GM18870 (cell line): Measurements from ENCODE around the gene HMGB1.
"Not testable (repeated sequence)": the region's sequence is repeated elsewhere in the genome, so short reads cannot be mapped to it uniquely, and the experiment has no call there.

Source experiments
- ATAC-seq: cut with Tn5 transposase; IDR thresholded peaks from one replicate; pipeline ENCODE4 v1.9.1; 2021; ENCODE audit warnings: moderate library complexity; ENCODE audit not compliant: unreplicated experiment

HMGB1 gene

DNA sequence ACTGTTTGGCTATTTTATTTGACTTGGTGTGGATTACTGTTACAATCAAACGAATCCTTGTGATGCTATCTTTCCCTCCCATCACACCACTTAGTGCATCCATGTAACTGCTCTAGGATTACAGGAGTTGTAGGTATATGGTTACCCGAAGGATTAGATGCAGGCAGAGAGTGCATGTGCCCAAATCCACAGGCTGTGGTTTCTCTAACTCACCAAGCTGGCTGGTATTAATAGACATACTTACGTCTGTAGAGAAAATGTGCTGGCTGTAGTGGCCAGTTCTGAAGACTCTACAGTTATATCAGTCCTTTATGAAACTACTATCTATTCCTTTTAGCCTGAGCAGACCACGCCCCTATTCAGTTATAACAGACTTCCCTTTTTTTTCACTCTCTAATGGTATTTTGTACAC, 1.1 kb upstream of the HMGB1 start:
- no peak for ATAC-seq

DNA sequence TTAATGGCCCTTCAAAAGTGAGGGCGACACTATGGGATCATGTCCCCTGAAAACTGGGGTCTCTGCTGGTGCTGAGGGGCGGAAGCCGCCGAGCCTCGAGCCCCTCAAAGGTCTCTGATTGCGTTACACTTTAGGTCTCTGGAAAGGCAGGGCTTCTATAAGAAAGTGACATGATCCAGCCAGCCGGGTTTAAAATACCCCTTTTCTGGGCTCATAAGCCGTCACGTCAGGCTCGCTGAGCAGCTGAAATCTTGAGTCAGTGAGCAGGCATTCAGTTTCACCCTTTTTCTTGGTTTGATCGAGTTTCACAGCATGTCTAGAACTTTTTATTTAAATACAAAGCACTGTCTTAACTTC, 600 bp upstream of the HMGB1 start:
- no peak for ATAC-seq

DNA sequence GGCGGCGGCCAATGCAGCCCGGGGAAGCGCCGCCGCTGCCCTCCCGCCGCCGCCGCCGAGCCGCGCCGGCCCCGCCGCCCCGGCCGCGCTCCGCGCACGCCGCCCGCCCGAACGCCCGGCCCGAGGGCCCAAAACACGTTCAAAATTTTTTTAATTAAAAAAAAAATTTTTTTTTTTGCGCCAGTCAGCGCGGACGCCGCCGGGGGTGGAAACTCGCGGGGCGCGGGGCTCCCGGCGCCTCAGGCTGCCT, 468 bp downstream of the HMGB1 start:
- no peak for ATAC-seq

DNA sequence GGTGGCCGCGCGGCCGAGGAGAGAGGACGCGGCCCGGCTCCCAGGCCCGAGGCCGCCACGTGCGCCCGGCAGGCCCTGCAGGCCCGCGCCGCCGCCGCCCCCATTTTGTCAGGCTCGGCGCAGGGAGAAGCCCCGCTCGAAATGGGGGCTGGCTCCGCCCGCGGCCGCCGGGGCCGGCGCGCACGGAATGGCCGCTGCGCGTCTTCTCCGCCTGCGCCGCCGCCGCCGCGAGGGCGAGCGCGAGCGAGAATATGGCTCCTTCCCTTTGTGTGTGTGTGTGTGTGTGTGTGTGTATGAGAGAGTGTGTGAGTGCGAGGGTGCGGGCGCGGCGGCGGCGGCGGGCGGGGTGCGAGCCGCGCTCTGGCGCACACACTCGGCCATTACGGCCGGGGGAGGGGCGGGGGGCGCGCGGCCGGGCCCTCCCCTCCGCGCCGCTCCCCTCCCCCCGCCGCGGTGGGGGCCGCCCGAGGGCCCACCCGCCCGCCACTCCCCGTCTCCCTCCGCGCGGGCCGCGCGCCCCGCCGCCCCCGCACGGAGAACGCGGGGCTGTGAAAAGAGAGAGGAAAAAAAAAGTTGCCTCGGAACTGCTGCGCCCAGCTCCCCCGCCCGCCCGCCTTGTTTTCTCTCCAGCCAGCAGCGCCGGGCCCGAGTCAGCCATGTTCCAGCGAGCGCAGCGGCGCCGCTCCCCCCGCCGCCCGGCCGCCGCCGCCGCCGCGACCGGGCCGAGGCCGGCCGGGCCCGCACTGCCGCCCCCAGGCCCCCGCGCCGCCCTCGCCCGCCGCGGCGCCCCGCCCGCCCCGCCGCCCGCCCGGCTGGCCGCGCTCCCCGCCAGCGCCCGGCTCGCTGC, 1.0 kb downstream of the HMGB1 start:
- peak; percentile 3 for ATAC-seq

DNA sequence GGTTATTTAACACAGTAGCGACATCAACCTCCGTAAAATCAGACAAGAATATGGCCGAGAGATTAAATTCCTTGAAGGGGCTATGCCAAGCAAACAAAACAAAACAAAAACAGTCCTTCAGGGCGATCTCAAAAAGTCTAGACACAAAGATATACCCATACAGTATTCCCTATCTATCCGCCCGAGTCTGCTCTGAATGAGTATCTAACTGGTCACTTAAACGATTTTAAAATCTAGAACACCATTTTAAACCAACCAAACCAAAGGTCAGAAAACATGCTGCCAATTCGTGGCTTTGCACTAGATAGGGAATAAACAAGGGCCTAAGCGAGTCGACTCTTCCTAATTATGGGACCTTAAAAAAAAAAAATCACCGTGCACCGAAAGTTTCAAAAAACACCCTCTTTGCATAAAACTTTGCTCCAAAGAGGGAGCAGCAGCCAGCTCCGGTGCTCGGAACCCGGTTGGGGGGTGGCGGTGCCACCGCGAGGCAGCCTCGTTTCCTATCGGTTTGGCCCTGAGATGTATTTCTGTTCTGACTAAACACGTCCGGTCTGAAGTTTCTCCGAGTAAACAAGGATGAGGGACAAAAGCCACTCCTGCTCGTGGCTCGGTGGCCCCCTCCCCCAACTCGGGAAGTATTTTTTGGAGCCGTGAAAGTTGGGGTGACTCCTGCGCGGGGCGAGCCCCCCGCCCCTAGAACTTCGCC, 1.8 kb downstream of the HMGB1 start:
- peak; percentile 43 for ATAC-seq

DNA sequence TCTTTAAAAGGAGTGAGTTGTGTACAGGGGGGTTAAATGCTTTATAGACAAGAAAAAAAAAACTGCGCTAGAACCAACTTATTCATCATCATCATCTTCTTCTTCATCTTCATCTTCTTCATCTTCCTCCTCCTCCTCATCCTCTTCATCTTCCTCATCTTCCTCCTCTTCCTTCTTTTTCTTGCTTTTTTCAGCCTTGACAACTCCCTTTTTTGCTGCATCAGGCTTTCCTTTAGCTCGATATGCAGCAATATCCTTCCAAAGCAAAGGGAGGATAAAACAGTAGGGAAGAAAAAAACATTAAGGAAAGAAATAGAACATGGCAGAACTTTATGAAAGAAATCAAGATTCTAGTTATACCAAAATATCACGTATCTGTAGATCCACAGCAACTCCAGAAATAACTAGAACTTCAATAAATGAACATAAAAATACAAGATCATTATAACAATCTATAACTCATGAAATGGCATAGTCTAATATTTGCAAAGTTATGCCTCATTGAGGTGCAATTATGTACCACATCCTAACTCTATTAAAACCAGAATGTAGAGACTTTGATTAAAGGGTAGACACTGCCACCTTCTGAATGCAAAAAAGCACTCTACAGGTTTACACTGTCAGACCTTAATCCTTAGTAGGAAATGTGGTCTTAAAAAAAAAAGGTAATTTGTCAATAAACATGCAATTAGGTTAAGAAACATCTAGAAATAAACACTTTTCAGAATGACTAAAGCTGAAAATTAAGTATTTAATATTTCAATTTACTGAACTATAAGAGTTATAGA, 4.3 kb downstream of the HMGB1 start:
- ATAC-seq = not testable (repeated sequence)

DNA sequence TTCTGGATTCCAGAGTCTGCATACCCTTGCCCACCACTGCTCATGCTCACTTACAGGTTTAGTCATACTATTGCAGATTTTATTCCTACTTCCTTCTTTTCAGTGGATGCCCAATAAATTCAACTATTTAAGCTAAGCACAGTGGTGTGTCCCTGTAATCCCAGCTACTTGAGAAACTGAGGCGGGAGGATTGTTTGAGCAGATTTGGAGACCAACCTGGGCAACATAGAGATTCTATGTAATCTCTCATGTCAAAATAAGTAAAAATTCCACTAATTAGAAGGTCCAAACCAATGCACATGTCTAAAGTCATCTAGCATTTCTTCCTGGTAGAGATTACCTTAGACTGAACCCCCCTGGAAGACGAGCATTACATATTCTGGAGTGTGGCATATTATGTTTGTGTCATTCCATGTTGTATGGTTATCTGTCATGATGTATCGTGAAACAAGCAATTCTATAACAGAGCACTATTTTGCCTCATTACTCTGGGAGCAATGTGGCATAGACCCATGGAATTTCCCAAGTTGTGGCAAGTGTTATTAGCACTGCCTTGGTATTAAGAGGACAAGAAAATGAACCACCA, 8.3 kb downstream of the HMGB1 start:
- no peak for ATAC-seq

DNA sequence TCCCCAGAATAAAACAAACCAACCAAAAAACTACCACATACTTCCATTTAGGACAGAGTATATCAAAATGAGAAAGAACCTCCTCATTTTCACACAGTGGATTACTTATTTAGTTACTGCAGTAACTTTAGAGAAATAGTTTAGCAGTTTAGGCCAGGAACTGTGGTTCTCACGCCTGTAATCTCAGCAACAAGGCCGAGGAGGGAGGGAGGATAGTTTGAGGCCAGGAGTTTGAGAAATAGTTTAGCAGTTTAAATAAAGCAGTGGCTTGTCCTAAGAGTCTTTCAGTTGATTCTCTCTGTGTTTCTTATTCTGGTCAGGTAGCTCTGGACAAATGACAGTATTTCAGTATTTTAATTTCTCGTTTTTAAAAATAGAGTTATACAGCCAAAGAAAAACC, 9.4 kb downstream of the HMGB1 start:
- ATAC-seq = no peak

DNA sequence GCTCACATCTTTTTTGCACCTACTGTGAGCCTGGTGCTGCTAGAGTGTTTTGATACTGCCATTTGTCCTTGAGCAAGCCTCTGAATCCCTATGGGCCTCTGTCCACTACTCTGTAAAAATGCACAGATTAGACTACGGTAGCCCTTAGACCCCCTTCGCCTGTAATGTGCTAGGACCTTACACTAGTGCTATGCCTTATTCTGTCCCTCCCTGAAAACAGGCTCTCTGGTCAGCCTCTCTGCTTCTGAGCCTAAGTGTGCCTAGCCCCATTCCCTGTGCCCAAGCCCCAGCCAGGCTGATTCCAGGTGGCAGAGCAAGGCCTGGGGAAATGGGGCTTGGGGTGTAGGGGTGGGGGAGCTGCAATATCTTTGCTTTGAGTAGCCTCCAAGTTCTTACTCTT, 10.7 kb downstream of the HMGB1 start:
- no peak for ATAC-seq

DNA sequence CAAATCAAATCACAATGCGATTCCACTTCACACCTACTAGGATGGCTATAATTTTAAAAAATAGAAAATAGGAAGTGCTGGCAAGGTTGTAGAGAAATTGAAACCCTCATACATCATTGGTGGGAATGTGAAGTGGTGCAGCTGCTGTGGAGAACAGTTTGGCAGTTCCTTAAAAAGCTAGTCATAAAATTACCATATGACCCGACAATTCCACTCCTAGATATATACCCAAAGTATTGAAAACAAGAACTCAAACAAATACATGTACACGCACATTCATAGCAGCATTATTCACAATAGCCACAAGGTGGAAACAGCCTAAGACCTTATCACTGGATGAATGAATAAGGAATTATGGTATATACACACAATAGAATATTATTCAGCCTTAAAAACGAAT, 12.0 kb downstream of the HMGB1 start:
- no peak for ATAC-seq

DNA sequence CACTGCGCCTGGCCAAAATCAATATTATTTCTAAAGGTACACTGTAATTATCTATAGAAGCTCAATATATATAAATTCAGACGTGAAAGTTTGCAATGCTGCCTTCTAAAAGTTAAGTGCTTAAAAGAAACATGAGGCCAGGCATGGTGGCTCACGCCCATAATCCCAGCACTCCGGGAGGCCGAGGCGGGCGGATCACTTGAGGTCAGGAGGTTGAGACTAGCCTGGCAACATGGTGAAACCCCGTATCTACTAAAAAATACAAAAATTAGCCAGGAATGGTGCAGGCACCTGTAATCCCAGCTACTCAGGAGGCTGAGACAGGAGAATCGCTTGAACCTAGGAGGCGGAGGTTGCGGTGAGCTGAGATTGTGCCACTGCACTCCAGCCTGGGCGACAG, 14.3 kb downstream of the HMGB1 start:
- not testable (repeated sequence) for ATAC-seq

DNA sequence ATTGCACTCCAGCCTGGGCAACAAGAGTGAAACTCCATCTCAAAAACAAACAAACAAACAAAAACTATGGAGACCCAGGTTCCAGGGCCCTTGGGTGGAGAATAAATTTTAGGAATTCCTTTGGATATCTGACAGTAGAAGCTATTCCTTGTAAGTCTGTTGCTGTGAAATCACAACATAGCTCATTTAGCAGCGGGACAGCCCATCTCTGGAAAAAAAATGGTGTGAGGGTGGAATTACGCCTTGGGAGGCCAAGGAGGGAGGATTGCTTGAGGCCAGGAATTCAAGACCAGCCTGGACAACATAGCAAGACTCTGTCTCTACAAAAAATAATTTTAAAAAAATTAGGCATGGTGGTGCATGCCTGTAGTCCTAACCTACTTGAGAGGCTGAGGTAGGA, 15.7 kb downstream of the HMGB1 start:
- ATAC-seq = no peak

DNA sequence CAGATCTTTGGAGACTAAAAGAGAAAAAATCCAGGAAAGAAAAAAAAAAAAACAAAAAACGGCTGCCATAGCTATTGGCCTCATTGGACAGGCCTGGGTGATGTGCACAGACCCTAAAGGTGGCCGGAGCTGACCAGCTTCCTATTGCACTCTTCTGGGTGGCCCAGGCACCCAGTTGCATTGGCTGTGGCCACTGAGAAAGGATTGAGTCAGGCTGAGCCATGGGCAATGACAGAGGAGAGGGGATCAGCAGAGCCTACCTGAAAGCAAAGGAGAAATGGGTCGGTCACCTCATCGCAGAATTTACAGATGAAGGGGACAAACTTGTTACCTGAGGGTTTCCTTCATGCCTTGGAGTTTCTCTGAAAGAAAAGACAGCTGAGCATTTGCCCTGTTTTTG, 17.3 kb downstream of the HMGB1 start:
- ATAC-seq = no peak

DNA sequence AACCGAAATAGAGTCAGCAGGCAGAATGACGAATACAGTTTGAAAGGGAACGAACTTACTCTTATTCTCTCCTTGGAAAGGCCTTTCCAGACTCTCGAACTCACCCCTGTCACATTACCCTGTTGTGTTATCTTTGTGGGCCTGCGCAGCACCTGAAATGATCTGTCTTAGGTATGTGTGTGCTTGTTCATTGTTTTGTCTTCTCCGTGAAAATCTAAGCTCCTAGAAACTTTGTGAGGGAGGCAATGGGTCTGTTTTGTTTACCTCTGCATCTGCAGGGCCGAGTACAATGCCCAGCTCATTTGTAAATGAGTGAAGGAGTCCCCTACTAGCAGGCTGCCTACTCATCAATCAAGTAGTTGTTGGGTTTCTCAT, 19.6 kb downstream of the HMGB1 start:
- no peak for ATAC-seq

DNA sequence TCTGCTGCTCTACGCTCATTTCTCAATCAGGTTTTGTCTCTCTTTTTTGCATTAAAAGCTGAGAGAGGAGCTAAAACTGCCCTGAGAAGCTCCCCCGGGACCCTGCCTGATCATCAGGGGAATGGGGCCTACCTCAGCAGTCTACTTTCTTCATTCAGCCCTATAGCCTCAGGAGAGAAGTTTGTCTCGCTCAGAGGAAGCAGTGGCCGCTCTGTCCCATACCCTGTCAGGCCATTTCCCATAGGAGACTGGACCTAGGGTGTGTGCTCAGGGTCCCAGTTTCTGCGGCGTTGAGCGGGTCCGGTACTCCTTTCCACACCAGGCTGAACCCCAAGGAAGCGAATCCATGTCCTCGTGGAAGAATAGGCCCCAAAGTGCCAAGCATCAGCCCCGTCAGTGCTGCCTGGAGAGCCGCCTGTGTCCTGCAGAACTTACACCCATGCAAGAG, 21.8 kb downstream of the HMGB1 start:
- ATAC-seq = no peak

DNA sequence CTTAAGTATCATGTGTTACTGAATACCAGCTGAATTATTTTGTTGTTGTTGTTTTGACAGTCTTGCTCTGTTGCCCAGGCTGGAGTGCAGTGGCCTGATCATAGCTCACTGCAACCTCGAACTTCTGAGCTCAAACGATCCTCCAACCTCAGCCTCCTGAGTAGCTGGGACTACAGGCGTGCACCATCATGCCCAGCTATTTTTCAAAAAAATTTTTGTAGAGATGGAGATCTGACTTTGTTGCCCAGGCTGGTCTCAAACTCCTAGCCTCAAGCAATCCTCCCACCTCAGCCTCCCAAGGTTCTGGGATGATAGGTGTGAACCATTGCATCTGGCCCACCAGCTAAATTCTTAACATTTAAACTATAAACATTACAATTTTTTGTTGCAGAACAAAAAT, 22.2 kb downstream of the HMGB1 start:
- not testable (repeated sequence) for ATAC-seq

DNA sequence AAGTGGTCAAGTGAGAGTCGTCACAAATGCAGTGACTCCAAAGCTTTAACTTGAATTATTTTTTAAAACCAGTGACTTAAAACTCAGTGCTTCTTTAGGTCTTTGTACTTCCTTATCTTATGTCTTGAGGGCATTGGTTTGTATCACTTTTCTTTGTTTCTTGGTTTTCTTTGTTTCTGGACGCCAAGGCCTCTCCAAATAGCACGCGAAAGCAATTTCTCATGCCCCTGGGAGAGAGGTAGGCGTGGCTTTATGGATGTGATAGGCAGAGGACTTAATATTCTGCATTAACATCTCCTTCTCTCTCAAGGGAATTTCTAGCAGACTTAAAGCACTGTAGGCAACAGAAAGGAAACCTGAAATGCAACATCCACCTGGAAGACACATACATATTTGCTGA, 22.8 kb downstream of the HMGB1 start:
- no peak for ATAC-seq

DNA sequence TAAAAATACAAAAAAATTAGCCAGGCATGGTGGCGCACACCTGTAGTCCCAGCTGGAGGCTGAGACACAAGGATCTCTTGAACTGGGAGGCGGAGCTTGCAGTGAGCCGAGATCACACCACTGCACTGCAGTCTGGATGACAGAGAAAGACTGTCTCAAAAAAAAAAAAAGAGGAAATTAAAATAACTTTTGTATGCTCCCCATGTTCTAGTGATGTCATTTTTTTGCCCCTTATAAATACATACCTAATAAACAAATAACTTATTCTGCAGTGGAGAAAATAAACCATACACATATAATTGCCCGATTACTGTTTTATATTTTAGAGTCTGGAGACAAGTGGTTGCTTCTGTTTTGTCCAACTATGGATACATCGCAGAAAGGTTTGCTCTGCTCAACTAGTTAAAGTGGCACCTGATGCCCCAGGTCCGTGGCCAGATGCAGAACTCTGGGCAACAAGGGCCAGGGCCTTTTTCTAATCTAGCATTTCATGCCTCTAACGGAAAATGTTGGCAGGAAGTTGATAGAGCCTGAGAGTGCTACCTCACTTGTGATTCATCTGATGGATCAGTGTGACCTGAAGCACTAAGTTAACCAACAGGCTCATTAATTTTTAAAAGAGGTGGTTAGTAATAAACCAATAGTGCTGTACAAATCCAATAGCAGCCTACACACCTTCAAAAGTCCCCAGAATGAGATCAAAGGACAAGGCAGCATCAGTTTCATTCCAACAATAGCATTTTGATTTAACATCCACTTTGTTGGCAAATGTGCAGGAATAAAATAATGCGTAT, 24.6 kb downstream of the HMGB1 start:
- no peak for ATAC-seq

DNA sequence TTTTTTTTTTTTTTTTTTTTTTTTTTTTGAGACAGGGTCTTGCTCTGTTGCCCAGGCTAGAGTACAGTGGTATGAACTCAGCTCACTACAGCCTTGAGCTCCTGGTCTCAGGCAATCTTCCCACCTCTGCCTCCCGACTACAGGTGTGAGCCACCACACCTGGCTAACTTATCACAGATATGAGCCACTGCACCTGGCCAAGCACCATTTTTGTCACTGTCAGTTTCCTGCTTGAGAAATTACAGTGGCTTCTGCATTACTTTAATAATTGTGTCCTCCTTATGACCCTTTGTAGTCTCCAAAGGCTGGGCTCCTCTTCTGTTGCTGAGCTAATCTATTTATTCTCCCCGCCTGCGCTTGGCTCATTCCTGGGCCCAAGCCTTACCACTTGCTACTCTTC, 27.4 kb downstream of the HMGB1 start:
- no peak for ATAC-seq

DNA sequence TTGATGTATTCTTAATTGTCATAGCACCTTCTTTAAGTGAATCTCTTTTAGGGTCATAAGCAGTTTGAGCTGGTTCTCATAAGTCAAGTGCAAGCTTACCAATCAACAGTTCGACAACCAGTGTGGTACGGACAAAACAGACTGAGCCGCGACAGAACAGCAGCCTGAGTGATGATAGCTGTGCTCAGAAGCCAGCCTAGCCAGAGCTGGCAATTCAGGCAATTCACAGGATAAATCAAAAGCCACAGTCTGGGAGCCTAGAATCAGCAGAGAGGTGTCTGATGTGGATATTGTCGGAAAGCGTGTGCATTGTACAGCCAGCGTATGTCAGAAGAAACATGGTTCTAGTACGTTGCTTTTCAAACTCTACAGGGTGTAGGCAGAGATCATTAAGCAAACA, 28.6 kb downstream of the HMGB1 start:
- ATAC-seq = no peak

DNA sequence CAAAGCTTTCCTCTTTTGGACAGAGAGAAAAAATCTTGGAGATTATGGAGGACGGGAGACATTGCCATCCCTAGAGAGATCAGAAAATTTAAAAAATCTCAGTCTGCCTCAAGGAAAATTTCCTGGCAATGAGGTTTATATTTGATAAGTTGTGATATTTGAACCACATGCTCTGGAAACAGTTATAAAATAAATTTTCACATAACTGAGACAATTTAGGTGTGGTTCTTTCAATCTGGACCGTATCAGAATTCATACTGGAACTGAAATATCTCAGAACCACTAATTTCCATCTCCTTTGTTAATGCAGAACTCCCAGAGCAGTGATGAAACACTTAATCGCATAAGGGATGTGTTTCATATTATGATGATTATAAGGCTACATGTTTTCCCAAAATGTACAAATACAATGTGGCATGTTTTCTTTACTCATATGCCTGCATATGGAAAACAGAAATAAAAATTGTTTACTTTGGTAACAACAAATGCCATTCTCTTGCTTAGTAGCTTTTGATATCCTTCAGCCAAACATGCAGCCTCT, 29.8 kb downstream of the HMGB1 start:
- ATAC-seq = no peak
